PC-9 (cell line): ENCODE results near the gene EPB41. TPM values are rescaled to one million over a fixed set of nuclear protein-coding genes. Genes with fewer than 3 reads are reported as not detected.
"Not testable (repeated sequence)": the region's sequence is repeated elsewhere in the genome, so short reads cannot be mapped to it uniquely, and the experiment has no call there.

Experiments
- BruUV-seq: library from RNA; stranded (reverse); fragments of 400-500 nt; replicated peaks from 2 replicates; lab custom pipeline; 2021; lab: Mats Ljungman, UMichigan
- CTCF ChIA-PET: fragments of 300-600 bp; sonication (Branson Sonifier 250); formaldehyde crosslinking; loops from one replicate; lab custom pipeline; 2022; ENCODE audit warnings: antibody characterized with exemption; lab: Charles Lee
- POLR2A ChIA-PET: fragments of 300-600 bp; sonication (Branson Sonifier 250); formaldehyde crosslinking; loops from one replicate; lab custom pipeline; 2022; ENCODE audit warnings: antibody characterized with exemption; ENCODE audit not compliant: unreplicated experiment; lab: Charles Lee
- DNase-seq, 2 experiments: peaks; one replicate each; pipeline versions ENCODE4 v3.0.0 to v3.0.0-alpha.2; 2015 to 2022; ENCODE audit warnings: mixed read lengths in 1 of 2
- H2AFZ ChIP-seq: fragments of 200-600 bp; sonication (generic); 2 replicates; pipeline ENCODE4 v1.8.1; 2017; ENCODE audit warnings: antibody characterized with exemption
- H3F3A ChIP-seq: fragments of 200-600 bp; sonication (generic); 2 replicates; pipeline ENCODE4 v1.8.1; 2017; ENCODE audit warnings: antibody characterized with exemption, mild to moderate bottlenecking, low read depth; ENCODE audit not compliant: insufficient read depth
- H3K27ac ChIP-seq: fragments of 200-600 bp; sonication (generic); 2 replicates; pipeline ENCODE4 v1.6.1; 2016; ENCODE audit warnings: mixed run types
- H3K27me3 ChIP-seq: fragments of 200-600 bp; sonication (generic); 2 replicates; pipeline ENCODE4 v1.6.1; 2016; ENCODE audit warnings: low read depth, mixed run types; ENCODE audit not compliant: insufficient read depth
- H3K36me3 ChIP-seq: fragments of 200-600 bp; sonication (generic); 2 replicates; pipeline ENCODE4 v1.6.1; 2016; ENCODE audit warnings: low read depth, mixed run types
- H3K4me1 ChIP-seq: fragments of 200-600 bp; sonication (generic); replicated peaks from 2 replicates; pipeline ENCODE4 v1.6.1; 2016; ENCODE audit warnings: mixed run types; ENCODE audit not compliant: insufficient read depth
- H3K4me2 ChIP-seq: fragments of 200-600 bp; sonication (generic); 2 replicates; pipeline ENCODE4 v1.6.1; 2017; ENCODE audit warnings: mixed run types
- H3K4me3 ChIP-seq: fragments of 200-600 bp; sonication (generic); 2 replicates; pipeline ENCODE4 v1.6.1; 2016; ENCODE audit warnings: mixed run types
- H3K79me2 ChIP-seq: fragments of 200-600 bp; sonication (generic); 2 replicates; pipeline ENCODE4 v1.6.1; 2017; ENCODE audit warnings: low read depth, mixed run types
- H3K9me2 ChIP-seq: fragments of 200-600 bp; sonication (generic); 2 replicates; pipeline ENCODE4 v1.8.1; 2017; ENCODE audit warnings: mild to moderate bottlenecking; ENCODE audit not compliant: insufficient read depth
- H3K9me3 ChIP-seq: fragments of 200-600 bp; sonication (generic); 2 replicates; pipeline ENCODE4 v1.8.1; 2016; ENCODE audit warnings: low read depth; ENCODE audit not compliant: insufficient read depth
- H4K20me1 ChIP-seq: fragments of 200-600 bp; sonication (generic); 2 replicates; pipeline ENCODE4 v1.8.1; 2017; ENCODE audit not compliant: insufficient read depth
- EZH2 ChIP-seq: fragments of 200-600 bp; sonication (generic); IDR thresholded peaks from 2 replicates; pipeline ENCODE4 v1.8.0; 2017; ENCODE audit warnings: antibody characterized with exemption, low read depth
- intact Hi-C: fragments of 100-400 bp; cut with micrococcal nuclease; formaldehyde crosslinking; loops from one replicate; pipeline ENCODE4 v1.10.0; 2022; ENCODE audit not compliant: unreplicated experiment
- total RNA-seq: library from RNA; stranded (reverse); gene quantifications from 2 replicates; pipeline ENCODE4 v1.2.3, GENCODE V29; 2021
- TF ChIP-seq, protein P1 (sequence below): fragments of 200-600 bp; sonication (generic); conservative IDR thresholded peaks from 2 replicates; pipeline ENCODE4 v1.6.1; 2017; ENCODE audit warnings: mixed run types, antibody characterized with exemption, mild to moderate bottlenecking, moderate library complexity

EPB41 gene
- total RNA-seq, 1 experiment from 2014 or later: 42.2 TPM

DNA sequence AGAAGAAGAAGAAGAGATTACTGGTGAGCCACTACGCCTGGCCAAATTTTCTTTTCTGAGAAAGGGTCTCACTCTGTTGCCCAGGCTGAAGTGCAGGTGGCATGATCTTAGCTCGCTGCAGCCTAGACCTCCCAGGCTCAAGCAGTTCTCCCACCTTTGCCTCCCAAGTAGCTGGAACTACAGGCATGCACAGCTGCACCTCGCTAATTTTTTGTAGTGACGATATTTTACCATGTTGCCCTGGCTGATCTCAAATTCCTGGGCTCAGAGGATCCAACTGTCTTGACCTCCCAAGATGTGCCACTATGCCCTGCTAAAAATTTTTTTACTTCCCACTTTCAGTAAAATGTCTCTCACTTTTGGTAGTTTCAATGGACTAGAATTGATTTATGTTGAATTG, 184.9 kb downstream of the EPB41 start:
- Histone ChIP-seq H4K20me1 (no peaks in the 10 kb centered on the region), H3K9me3 (no peaks in the 10 kb centered on the region), H3K4me2 (no peak overlapping the region), H2AFZ (no peak overlapping the region), H3K4me3 (no peak overlapping the region), H3K4me1 (peaks cover 8% of the 10 kb centered on the region; the same call in 1 of the 2 replicates), H3K9me2 (no peaks in the 10 kb centered on the region), H3K27me3 (no peaks in the 10 kb centered on the region), H3F3A (no peaks in the 10 kb centered on the region), H3K36me3 (no peaks in the 10 kb centered on the region), H3K79me2 (no peaks in the 10 kb centered on the region), H3K27ac (no peak overlapping the region)
- DNase-seq: no peak
- no TSS peak for BruUV-seq
- CTCF ChIA-PET: no interaction called here
- TF ChIP-seq EZH2: no peak
- TF ChIP-seq, protein P1, sequence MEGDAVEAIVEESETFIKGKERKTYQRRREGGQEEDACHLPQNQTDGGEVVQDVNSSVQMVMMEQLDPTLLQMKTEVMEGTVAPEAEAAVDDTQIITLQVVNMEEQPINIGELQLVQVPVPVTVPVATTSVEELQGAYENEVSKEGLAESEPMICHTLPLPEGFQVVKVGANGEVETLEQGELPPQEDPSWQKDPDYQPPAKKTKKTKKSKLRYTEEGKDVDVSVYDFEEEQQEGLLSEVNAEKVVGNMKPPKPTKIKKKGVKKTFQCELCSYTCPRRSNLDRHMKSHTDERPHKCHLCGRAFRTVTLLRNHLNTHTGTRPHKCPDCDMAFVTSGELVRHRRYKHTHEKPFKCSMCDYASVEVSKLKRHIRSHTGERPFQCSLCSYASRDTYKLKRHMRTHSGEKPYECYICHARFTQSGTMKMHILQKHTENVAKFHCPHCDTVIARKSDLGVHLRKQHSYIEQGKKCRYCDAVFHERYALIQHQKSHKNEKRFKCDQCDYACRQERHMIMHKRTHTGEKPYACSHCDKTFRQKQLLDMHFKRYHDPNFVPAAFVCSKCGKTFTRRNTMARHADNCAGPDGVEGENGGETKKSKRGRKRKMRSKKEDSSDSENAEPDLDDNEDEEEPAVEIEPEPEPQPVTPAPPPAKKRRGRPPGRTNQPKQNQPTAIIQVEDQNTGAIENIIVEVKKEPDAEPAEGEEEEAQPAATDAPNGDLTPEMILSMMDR: no peak
- intact Hi-C loops: no loop called here
- POLR2A ChIA-PET: interaction anchor here (1.0 kb wide), 1 partner anchor 45 kb away, joined by 6 read pairs; no protein-coding TSS in a partner anchor

DNA sequence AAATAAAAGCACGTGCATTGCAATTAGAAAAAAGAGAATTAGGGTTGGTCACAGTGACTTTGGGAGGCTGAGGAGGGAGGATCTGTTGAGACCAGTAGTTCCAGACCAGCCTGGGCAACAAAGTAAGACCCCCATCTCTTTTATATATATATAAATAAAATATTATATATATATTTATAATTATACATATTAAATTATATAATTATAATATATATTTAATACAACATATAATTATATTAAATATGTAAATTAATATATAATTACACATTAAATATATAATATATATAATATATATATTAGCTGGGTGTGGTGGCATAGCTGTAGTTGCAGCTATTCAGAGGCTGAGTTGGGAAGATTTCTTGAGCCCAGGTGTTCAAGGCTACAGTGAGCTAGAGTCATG, 186.1 kb downstream of the EPB41 start:
- ChIA-PET POLR2A (interaction anchor here (0.7 kb wide), 1 partner anchor 200 kb away, joined by 7 read pairs; no protein-coding TSS in a partner anchor), CTCF (no interaction called here)
- Histone ChIP-seq H3K9me3 (no peaks in the 10 kb centered on the region), H3F3A (peaks cover 3% of the 10 kb centered on the region; the same call in 1 of the 2 replicates), H4K20me1 (no peaks in the 10 kb centered on the region), H3K4me1 (peaks cover 3% of the 10 kb centered on the region; the same call in 1 of the 2 replicates), H3K9me2 (no peaks in the 10 kb centered on the region), H3K27me3 (no peaks in the 10 kb centered on the region), H3K27ac (no peak overlapping the region), H3K36me3 (no peaks in the 10 kb centered on the region), H2AFZ (no peak overlapping the region), H3K4me2 (no peak overlapping the region), H3K79me2 (no peaks in the 10 kb centered on the region), H3K4me3 (no peak overlapping the region)
- DNase-seq: no peak
- TF ChIP-seq, protein P1: no peak
- no TSS peak for BruUV-seq
- intact Hi-C loops: no loop called here

DNA sequence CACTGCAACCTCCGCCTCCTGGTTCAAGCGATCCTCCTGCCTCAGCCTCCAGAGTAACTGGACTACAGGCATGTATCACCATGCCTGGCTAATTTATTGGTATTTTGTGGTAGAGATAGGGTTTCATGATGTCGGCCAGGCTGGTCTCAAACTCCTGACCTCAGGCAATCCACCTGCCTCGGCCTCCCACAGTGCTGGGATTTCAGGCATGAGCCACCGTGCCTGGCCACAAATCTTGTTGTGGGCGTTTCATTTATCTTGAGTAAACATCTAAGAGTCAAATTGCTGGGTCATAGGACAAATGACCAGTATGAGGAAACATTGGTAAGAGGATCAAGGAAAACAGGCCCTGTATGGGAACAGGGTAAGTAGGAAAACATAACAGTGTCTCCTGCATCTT, 191.5 kb downstream of the EPB41 start:
- POLR2A ChIA-PET: no interaction called here
- no peaks in the 10 kb centered on the region for H3K9me2 ChIP-seq
- CTCF ChIA-PET: no interaction called here
- TF ChIP-seq, protein P1: no peak
- TF ChIP-seq EZH2: no peak
- no peaks in the 10 kb centered on the region for H3K79me2 ChIP-seq
- peaks cover 12% of the 10 kb centered on the region; the same call in 1 of the 2 replicates for H3F3A ChIP-seq
- peak; percentile 68 to 92 for DNase-seq
- no TSS peak for BruUV-seq
- no peak overlapping the region for H3K4me3 ChIP-seq
- no peaks in the 10 kb centered on the region for H3K27me3 ChIP-seq
- H4K20me1 ChIP-seq: no peaks in the 10 kb centered on the region
- no peak overlapping the region for H2AFZ ChIP-seq
- H3K27ac ChIP-seq: peak overlapping the region; percentile 65
- peak overlapping the region; percentile 46 for H3K4me2 ChIP-seq
- peaks cover 12% of the 10 kb centered on the region for H3K4me1 ChIP-seq
- H3K36me3 ChIP-seq: no peaks in the 10 kb centered on the region
- no peaks in the 10 kb centered on the region for H3K9me3 ChIP-seq
- intact Hi-C loops: no loop called here

DNA sequence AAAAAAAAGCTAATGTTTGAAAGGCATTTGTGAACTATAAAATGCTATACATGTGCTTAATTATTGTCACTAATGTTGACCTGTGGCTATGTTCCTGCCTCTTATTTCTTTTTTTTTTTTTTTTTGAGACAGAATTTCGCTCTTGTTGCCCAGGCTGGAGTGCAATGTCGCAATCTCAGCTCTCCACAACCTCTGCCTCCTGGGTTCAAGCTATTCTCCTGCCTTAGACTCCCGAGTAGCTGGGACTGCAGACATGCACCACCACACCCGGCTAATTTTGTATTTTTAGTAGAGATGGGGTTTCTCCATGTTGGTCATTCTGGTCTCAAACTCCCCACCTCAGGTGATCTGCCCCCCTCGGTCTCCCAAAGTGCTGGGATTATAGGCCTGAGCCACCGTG, 193.7 kb downstream of the EPB41 start:
- H3K9me3 ChIP-seq, H3K79me2 ChIP-seq, H2AFZ ChIP-seq, DNase-seq, BruUV-seq, intact Hi-C loops, H3K27ac ChIP-seq, H4K20me1 ChIP-seq, H3K4me3 ChIP-seq, H3K9me2 ChIP-seq, POLR2A ChIA-PET, H3K27me3 ChIP-seq, CTCF ChIA-PET, H3K36me3 ChIP-seq, H3K4me2 ChIP-seq: not testable (repeated sequence)
- H3F3A ChIP-seq: peaks cover 12% of the 10 kb centered on the region; the same call in 1 of the 2 replicates
- peaks cover 12% of the 10 kb centered on the region for H3K4me1 ChIP-seq
